HUES64 (cell line): ENCODE data around the gene FIG4. TPM values are rescaled to one million over a fixed set of nuclear protein-coding genes. Genes with fewer than 3 reads are reported as not detected.

Experiments used
- H3K27ac ChIP-seq: 2 replicates; pipeline ENCODE4 v1.7.0; 2013; ENCODE audit warnings: low read depth, low read length, inconsistent platforms
- H3K27me3 ChIP-seq: 2 replicates; pipeline ENCODE4 v1.6.1; 2013; ENCODE audit warnings: mild to moderate bottlenecking, low read length; ENCODE audit not compliant: insufficient read depth
- H3K36me3 ChIP-seq: 2 replicates; pipeline ENCODE4 v1.6.1; 2013; ENCODE audit warnings: mild to moderate bottlenecking, low read length; ENCODE audit not compliant: insufficient read depth
- H3K4me1 ChIP-seq: 2 replicates; pipeline ENCODE4 v1.6.1; 2013; ENCODE audit warnings: mild to moderate bottlenecking, low read length, moderate library complexity; ENCODE audit not compliant: insufficient read depth
- H3K4me3 ChIP-seq: 2 replicates; pipeline ENCODE4 v1.5.1; 2013; ENCODE audit warnings: mild to moderate bottlenecking, low read length, moderate library complexity
- H3K9ac ChIP-seq: 2 replicates; pipeline ENCODE4 v1.6.1; 2013; ENCODE audit warnings: mild to moderate bottlenecking, low read depth, low read length
- H3K9me3 ChIP-seq: 2 replicates; pipeline ENCODE4 v1.6.1; 2013; ENCODE audit warnings: low read depth, low read length; ENCODE audit not compliant: insufficient read depth
- WGBS: fragments of 150-250, 120-280 bp; methylation state at CpG from one replicate; pipeline ENCODE4 v1.1.7; 2013; ENCODE audit warnings: missing lambda C conversion rate; 5-methylcytosine and 5-hydroxymethylcytosine counted together
- polyA plus RNA-seq, 2 experiments: library from polyadenylated mRNA; stranded (reverse); fragments of 50-300 nt; gene quantifications; one replicate each; pipeline ENCODE4 v1.2.3, GENCODE V29; 2013

Gene FIG4
- 16.6 TPM for polyA plus RNA-seq (2013, experiment 1 of 2)
- polyA plus RNA-seq (2013, experiment 2 of 2), result 22.8 TPM

DNA sequence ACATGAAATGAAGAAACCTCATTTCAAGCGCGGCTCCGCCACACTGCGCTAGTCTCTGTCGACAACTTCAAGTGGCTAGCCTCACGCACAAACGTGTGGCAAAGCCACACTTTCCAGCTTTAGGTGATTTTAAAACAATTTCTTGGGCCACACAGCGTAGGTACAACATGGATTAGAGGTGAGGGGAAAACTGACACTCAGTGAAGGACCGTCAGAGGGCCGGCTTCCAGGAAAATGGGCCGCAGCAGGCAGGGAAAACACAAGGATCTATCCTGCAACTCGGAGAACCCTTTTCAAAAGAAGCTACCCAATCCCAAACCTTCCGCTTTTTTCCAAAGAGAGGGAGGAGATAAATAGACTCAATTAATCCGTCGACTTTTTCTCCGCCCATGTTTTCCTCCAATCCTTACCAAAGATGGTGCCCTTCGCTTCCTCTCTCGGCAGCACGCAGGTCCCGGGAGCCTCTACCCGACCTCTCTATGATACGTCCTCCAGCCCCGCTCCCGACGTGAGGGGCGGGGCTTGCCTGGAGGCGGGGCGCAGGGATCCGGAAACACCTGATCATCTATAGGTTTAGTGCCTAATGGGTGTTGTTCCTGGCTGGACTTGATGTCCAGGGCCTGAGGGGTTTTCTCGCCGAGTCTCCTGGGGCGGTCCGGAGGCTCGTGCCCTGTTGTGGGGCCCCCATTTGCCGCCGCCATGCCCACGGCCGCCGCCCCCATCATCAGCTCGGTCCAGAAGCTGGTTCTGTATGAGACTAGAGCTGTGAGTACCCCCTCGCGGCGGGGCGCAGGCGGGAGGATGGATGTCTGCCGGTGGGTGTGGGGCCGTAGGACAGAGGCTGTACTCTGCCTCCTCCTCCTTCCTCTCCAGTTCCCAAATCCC lies at the start of gene FIG4, which contains the start of gene AK9:
FIG4 (plus strand) TSS at position 560 of the 885 bp plus-strand sequence; CDS start at position 700, 140 bp downstream.
AK9 (minus strand) TSS at position 466 of the 885 bp plus-strand sequence. CDS start 15,457 bp downstream, outside the sequence.
- Histone ChIP-seq H3K27me3 (no peaks in the 10 kb centered on the region), H3K9me3 (no peaks in the 10 kb centered on the region), H3K4me1 (no peaks in the 10 kb centered on the region), H3K9ac (peak within 1 kb of the TSS; percentile 65), H3K27ac (peak within 1 kb of the TSS; percentile 86; the same call in 1 of the 2 replicates), H3K36me3 (peaks cover 4% of the 10 kb centered on the region; the same call in 1 of the 2 replicates), H3K4me3 (peak within 1 kb of the TSS; percentile 86)
- under 1% methylated on average over 47 of the region's 47 CpGs for WGBS

DNA sequence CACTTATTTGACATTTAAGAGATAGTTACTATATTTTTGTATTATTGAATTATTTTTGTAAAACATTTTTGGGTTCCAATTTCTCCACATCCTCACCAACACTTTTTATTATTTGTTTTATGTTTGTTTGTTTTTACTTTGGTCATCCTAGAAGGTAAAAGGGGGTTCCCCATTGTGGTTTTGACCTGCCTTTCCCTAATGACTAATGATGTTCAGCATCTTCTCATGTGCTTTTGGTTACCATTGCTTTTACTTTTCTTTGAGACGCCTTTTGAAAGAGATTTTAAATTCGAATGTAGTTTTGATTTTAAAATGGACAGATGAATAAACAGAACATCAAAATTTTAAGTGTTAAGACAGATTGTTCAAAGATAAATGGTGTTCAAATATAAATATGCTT lies 47.0 kb upstream of the FIG4 start:
- Histone ChIP-seq H3K36me3 (no peaks in the 10 kb centered on the region), H3K9ac (no peak overlapping the region), H3K4me3 (no peak overlapping the region), H3K4me1 (no peaks in the 10 kb centered on the region), H3K9me3 (peaks cover 17% of the 10 kb centered on the region), H3K27me3 (no peaks in the 10 kb centered on the region), H3K27ac (no peak overlapping the region)
- WGBS, result 92% methylated on average over 2 of the region's 2 CpGs

- no peaks in the 10 kb centered on the region for H3K4me1 ChIP-seq
- H3K9me3 ChIP-seq, result no peaks in the 10 kb centered on the region
- no peaks in the 10 kb centered on the region for H3K36me3 ChIP-seq
- no peaks in the 10 kb centered on the region for H3K27me3 ChIP-seq
- no peak overlapping the region for H3K9ac ChIP-seq
- 68% methylated on average over 4 of the region's 5 CpGs for WGBS
- H3K27ac ChIP-seq, result no peak overlapping the region
- H3K4me3 ChIP-seq, result no peak overlapping the region
Measured at GRCh38 chr6:109653264-109653663, 37.8 kb upstream of the FIG4 start.

DNA sequence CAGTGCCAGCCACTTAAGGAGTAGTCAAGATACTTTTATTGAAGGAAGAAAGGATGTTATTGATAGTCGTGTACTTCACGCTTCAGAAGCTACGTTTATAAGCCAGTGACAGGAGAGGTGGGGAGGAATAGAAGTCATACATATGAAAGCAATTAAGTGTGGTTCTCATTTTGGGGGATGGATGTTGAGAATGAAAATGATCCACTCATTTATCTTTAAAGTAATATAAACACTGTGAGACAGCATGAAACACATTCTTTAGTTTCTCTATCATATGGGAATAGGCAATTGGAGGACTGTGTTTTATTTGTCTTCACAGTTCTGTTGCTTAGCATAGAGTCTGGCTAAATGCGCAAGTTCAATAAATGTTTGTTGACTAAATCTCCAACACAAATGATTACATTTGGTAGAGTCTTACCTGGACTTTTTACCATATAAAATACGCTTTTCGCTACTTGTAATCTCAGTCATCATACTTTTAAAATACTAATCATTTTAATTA lies 35.3 kb upstream of the FIG4 start:
- Histone ChIP-seq H3K4me1 (no peaks in the 10 kb centered on the region), H3K4me3 (no peak overlapping the region), H3K9ac (no peak overlapping the region), H3K36me3 (no peaks in the 10 kb centered on the region), H3K27me3 (no peaks in the 10 kb centered on the region), H3K27ac (no peak overlapping the region), H3K9me3 (no peaks in the 10 kb centered on the region)
- WGBS, result 95% methylated on average over 6 of the region's 6 CpGs

- Histone ChIP-seq H3K9me3 (no peaks in the 10 kb centered on the region), H3K4me1 (no peaks in the 10 kb centered on the region), H3K27me3 (no peaks in the 10 kb centered on the region; the same call in 1 of the 2 replicates), H3K36me3 (no peaks in the 10 kb centered on the region), H3K9ac (no peak overlapping the region), H3K4me3 (no peak overlapping the region), H3K27ac (no peak overlapping the region)
- 67% methylated on average over 1 of the region's 1 CpG for WGBS
Measured at GRCh38 chr6:109660526-109661320, 30.4 kb upstream of the FIG4 start.

- no peaks in the 10 kb centered on the region for H3K36me3 ChIP-seq
- H3K4me1 ChIP-seq, result no peaks in the 10 kb centered on the region
- H3K9ac ChIP-seq, result no peak overlapping the region
- H3K9me3 ChIP-seq, result no peaks in the 10 kb centered on the region
- H3K27ac ChIP-seq, result no peak overlapping the region
- 89% methylated on average over 2 of the region's 2 CpGs for WGBS
- H3K27me3 ChIP-seq, result no peaks in the 10 kb centered on the region; the same call in 1 of the 2 replicates
- no peak overlapping the region for H3K4me3 ChIP-seq
Measured at GRCh38 chr6:109662192-109662591, 28.9 kb upstream of the FIG4 start.

DNA sequence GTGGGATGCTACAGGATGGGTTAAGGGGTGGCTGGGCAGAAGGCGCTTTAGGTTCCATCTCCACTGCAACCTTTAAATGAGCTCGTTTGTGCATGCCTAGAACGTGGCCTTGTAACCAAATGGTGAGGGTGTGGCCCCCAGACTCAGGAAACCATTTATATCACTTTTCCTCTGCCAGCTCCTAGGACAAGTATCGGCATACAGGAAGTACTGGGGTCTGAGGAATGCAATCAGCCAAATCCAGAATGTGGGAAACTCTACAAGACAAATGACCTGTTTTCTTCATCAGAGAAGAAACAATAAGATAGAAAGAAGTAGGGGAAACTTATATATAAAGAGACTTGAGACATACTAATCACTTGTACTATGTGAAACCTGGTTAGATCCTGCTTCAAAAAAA lies 21.3 kb upstream of the FIG4 start:
- no peaks in the 10 kb centered on the region for H3K9me3 ChIP-seq
- WGBS, result 87% methylated on average over 4 of the region's 4 CpGs

DNA sequence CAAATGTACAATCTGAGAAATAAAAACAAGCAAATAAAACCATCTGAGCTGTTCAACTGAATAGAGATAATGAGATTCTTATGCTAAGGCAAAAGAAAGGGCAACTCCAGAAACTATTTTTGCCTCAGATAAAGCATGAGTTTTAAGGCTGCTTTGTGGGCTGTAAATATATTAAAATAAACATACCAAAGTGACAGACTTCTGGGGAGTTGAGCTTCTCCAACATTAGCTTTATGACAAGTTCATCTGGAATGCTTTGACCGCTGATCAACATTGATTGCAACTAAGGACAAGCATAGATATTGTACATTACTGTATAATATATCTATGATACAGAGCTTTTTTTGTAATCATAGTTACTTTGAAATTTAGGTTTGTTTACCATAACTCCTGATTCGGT lies 19.4 kb upstream of the FIG4 start:
- Histone ChIP-seq H3K9ac (no peak overlapping the region), H3K36me3 (no peaks in the 10 kb centered on the region), H3K27ac (no peak overlapping the region), H3K4me3 (no peak overlapping the region), H3K4me1 (peaks cover 4% of the 10 kb centered on the region; the same call in 1 of the 2 replicates), H3K27me3 (no peaks in the 10 kb centered on the region), H3K9me3 (peaks cover 2% of the 10 kb centered on the region; the same call in 1 of the 2 replicates)
- no CpG with 5 or more reads among the region's 2 CpGs for WGBS

More for the DNA sequence above, 21.3 kb upstream of the FIG4 start:
- H3K4me3 ChIP-seq, result no peak overlapping the region
- H3K27ac ChIP-seq, result no peak overlapping the region
- no peak overlapping the region for H3K9ac ChIP-seq
- no peaks in the 10 kb centered on the region for H3K27me3 ChIP-seq
- H3K36me3 ChIP-seq, result no peaks in the 10 kb centered on the region
- peaks cover 4% of the 10 kb centered on the region; the same call in 1 of the 2 replicates for H3K4me1 ChIP-seq

DNA sequence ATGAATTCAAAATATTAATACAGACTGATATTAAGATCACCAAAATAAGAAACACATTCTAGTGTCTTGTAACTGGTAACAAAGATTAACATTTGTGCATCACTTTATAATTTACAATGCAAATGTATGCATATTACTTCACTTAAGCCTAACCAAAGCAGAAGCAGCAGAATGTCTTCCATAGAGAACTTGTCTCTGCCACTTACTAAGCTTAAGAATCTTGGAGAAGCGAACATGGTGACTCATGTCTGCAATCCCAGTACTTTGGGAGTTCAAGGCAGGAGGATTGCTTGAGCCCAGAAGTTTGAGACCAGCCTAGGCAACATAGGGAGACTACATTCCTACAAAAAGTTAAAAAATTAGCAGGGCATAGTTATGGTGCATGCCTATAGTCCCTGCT lies 18.9 kb upstream of the FIG4 start:
- H3K4me3 ChIP-seq, result no peak overlapping the region
- 93% methylated on average over 1 of the region's 1 CpG for WGBS
- H3K9me3 ChIP-seq, result peaks cover 3% of the 10 kb centered on the region; the same call in 1 of the 2 replicates
- H3K36me3 ChIP-seq, result no peaks in the 10 kb centered on the region
- H3K27me3 ChIP-seq, result no peaks in the 10 kb centered on the region
- peaks cover 4% of the 10 kb centered on the region; the same call in 1 of the 2 replicates for H3K4me1 ChIP-seq
- H3K27ac ChIP-seq, result no peak overlapping the region
- H3K9ac ChIP-seq, result no peak overlapping the region

- H3K9ac ChIP-seq, result no peak overlapping the region
- peaks cover 3% of the 10 kb centered on the region; the same call in 1 of the 2 replicates for H3K9me3 ChIP-seq
- no peak overlapping the region for H3K4me3 ChIP-seq
- no peaks in the 10 kb centered on the region for H3K36me3 ChIP-seq
- no peaks in the 10 kb centered on the region for H3K27me3 ChIP-seq
- H3K4me1 ChIP-seq, result peaks cover 4% of the 10 kb centered on the region; the same call in 1 of the 2 replicates
- H3K27ac ChIP-seq, result no peak overlapping the region
Measured at GRCh38 chr6:109672839-109673238, 18.3 kb upstream of the FIG4 start.
